ENCODE results near the gene GCH1. TPM values are rescaled to one million over a fixed set of nuclear protein-coding genes. Genes with fewer than 3 reads are reported as not detected.

The GCH1 gene
- total and polyA plus RNA-seq, 2 donors (not counting 1 experiment from before 2014, with no cell fraction given) = 1.3 to 1.5 TPM

- H3K4me2 ChIP-seq (ENCODE audit: extremely low read depth, insufficient read depth, low read length) = no peak overlapping the region
- TF ChIP-seq CTCF (conservative IDR thresholded peaks at IDR 0.05 in 1 of 2, IDR thresholded peaks at IDR 0.05 in 1 of 2; ENCODE audit: low read depth in 1 of 2, low read length in 2 of 2) = no peak
- TF ChIP-seq EZH2 (IDR thresholded peaks at IDR 0.05; ENCODE audit: low read length, missing control alignments) = no peak
- no peaks in the 10 kb centered on the region for H3K4me1 ChIP-seq (ENCODE audit: control insufficient read depth, extremely low read depth, insufficient read depth, low read length)
- no peak overlapping the region for H3K4me3 ChIP-seq (replicated peaks in 1 of 4; ENCODE audit: control extremely low read depth in 1 of 4, insufficient read depth in 1 of 4, low read depth in 3 of 4, low read length in 4 of 4)
- DNase-seq (ENCODE audit: low read depth in 2 of 2) = no peak
- no peak overlapping the region for H2AFZ ChIP-seq (ENCODE audit: low read length)
- no peaks in the 10 kb centered on the region for H3K79me2 ChIP-seq (ENCODE audit: control insufficient read depth, insufficient read depth, low read length)
- no peak overlapping the region for H3K9ac ChIP-seq (ENCODE audit: insufficient read depth, low read length)
- H3K27ac ChIP-seq (ENCODE audit: insufficient read depth, low read length) = no peak overlapping the region
- no peaks in the 10 kb centered on the region for H4K20me1 ChIP-seq (ENCODE audit: control insufficient read depth, extremely low read depth, insufficient read depth, low read length)
- H3K36me3 ChIP-seq (ENCODE audit: control insufficient read depth, insufficient read depth, low read length) = no peaks in the 10 kb centered on the region
- no peaks in the 10 kb centered on the region for H3K9me3 ChIP-seq (ENCODE audit: control insufficient read depth, insufficient read depth, low read depth, low read length)
- H3K27me3 ChIP-seq (ENCODE audit: control insufficient read depth, insufficient read depth, low read length) = no peaks in the 10 kb centered on the region
These were observed 5.6 kb upstream of the GCH1 start for GRCh38 chr14:54908190-54908589.

- H3K9me3 ChIP-seq (ENCODE audit: control insufficient read depth, insufficient read depth, low read depth, low read length) = no peaks in the 10 kb centered on the region
- TF ChIP-seq CTCF (conservative IDR thresholded peaks at IDR 0.05 in 1 of 2, IDR thresholded peaks at IDR 0.05 in 1 of 2; ENCODE audit: low read depth in 1 of 2, low read length in 2 of 2) = no peak
- no peak overlapping the region for H3K4me3 ChIP-seq (replicated peaks in 1 of 4; ENCODE audit: control extremely low read depth in 1 of 4, insufficient read depth in 1 of 4, low read depth in 3 of 4, low read length in 4 of 4)
- no peak for DNase-seq (ENCODE audit: low read depth in 2 of 2)
- no peak overlapping the region for H3K4me2 ChIP-seq (ENCODE audit: extremely low read depth, insufficient read depth, low read length)
- H2AFZ ChIP-seq (ENCODE audit: low read length) = no peak overlapping the region
- no peaks in the 10 kb centered on the region for H4K20me1 ChIP-seq (ENCODE audit: control insufficient read depth, extremely low read depth, insufficient read depth, low read length)
- H3K27me3 ChIP-seq (ENCODE audit: control insufficient read depth, insufficient read depth, low read length) = no peaks in the 10 kb centered on the region
- H3K79me2 ChIP-seq (ENCODE audit: control insufficient read depth, insufficient read depth, low read length) = no peaks in the 10 kb centered on the region
- no peaks in the 10 kb centered on the region for H3K36me3 ChIP-seq (ENCODE audit: control insufficient read depth, insufficient read depth, low read length)
- no peak overlapping the region for H3K27ac ChIP-seq (ENCODE audit: insufficient read depth, low read length)
- no peaks in the 10 kb centered on the region for H3K4me1 ChIP-seq (ENCODE audit: control insufficient read depth, extremely low read depth, insufficient read depth, low read length)
- H3K9ac ChIP-seq (ENCODE audit: insufficient read depth, low read length) = no peak overlapping the region
These were observed 3.4 kb upstream of the GCH1 start for GRCh38 chr14:54906075-54906474.

GRCh38 chr14:54902143-54902520 is 494 bp downstream of the GCH1 start:
- Histone ChIP-seq H3K4me1 (ENCODE audit: control insufficient read depth, extremely low read depth, insufficient read depth, low read length) (peaks cover 2% of the 10 kb centered on the region), H3K4me2 (ENCODE audit: extremely low read depth, insufficient read depth, low read length) (peak overlapping the region; percentile 99), H3K36me3 (ENCODE audit: control insufficient read depth, insufficient read depth, low read length) (no peaks in the 10 kb centered on the region), H3K9ac (ENCODE audit: insufficient read depth, low read length) (peak overlapping the region; percentile 71), H3K4me3 (replicated peaks in 1 of 4; ENCODE audit: control extremely low read depth in 1 of 4, insufficient read depth in 1 of 4, low read depth in 3 of 4, low read length in 4 of 4) (peak overlapping the region; percentile 59 to 79 (median 72)), H3K9me3 (ENCODE audit: control insufficient read depth, insufficient read depth, low read depth, low read length) (no peaks in the 10 kb centered on the region), H3K79me2 (ENCODE audit: control insufficient read depth, insufficient read depth, low read length) (no peaks in the 10 kb centered on the region), H2AFZ (ENCODE audit: low read length) (peak overlapping the region; percentile 70), H3K27ac (ENCODE audit: insufficient read depth, low read length) (no peak overlapping the region), H4K20me1 (ENCODE audit: control insufficient read depth, extremely low read depth, insufficient read depth, low read length) (no peaks in the 10 kb centered on the region), H3K27me3 (ENCODE audit: control insufficient read depth, insufficient read depth, low read length) (no peaks in the 10 kb centered on the region)
- peak; percentile 32 to 43 for DNase-seq (ENCODE audit: low read depth in 2 of 2)
- no peak for TF ChIP-seq CTCF (conservative IDR thresholded peaks at IDR 0.05 in 1 of 2, IDR thresholded peaks at IDR 0.05 in 1 of 2; ENCODE audit: low read depth in 1 of 2, low read length in 2 of 2)
- no peak for TF ChIP-seq EZH2 (IDR thresholded peaks at IDR 0.05; ENCODE audit: low read length, missing control alignments)

Data from fibroblast of lung (primary cell).